Thyroid gland (tissue), 4 donors: ENCODE results near the gene NUFIP1. TPM values are rescaled to one million over a fixed set of nuclear protein-coding genes. Genes with fewer than 3 reads are reported as not detected.

Source experiments
- DNase-seq, 2 donors: peaks; one replicate each; pipeline ENCODE4 v3.0.0-alpha.2; 2019
- H3K27ac ChIP-seq, 3 donors: fragments of 200-600 bp; sonication (generic); 1 replicate in 2 of 3; 2 replicates in 1 of 3; pipeline ENCODE4 v1.5.1; 2016 to 2019; ENCODE audit warnings: mild to moderate bottlenecking in 1 of 3, moderate library complexity in 1 of 3
- H3K27me3 ChIP-seq: fragments of 200-600 bp; sonication (generic); one replicate; pipeline ENCODE4 v1.5.1; 2019
- H3K36me3 ChIP-seq, 2 donors: fragments of 200-600 bp; sonication (generic); one replicate each; pipeline ENCODE4 v1.5.1; 2016 to 2019
- H3K4me1 ChIP-seq, 2 donors: fragments of 200-600 bp; sonication (generic); one replicate each; pipeline ENCODE4 v1.5.1; 2017 to 2019
- H3K4me3 ChIP-seq, 3 donors: fragments of 200-600 bp; sonication (generic); replicated peaks in 1 of 3; 1 replicate in 2 of 3; 2 replicates in 1 of 3; pipeline ENCODE4 v1.5.1; 2016; ENCODE audit warnings: mild to moderate bottlenecking in 1 of 3
- H3K9me3 ChIP-seq: fragments of 200-600 bp; sonication (generic); one replicate; pipeline ENCODE4 v1.5.1; 2017
- CTCF ChIP-seq, 6 experiments: fragments of 200-600 bp in 3 of 6; fragments of 450-650 bp in 3 of 6; sonication (generic) in 3 of 6; IDR thresholded peaks; one replicate each; pipeline ENCODE4 v1.5.1; 2016 to 2019; ENCODE audit warnings: antibody characterized with exemption in 6 of 6, mild to moderate bottlenecking in 2 of 6, inconsistent platforms in 1 of 6, moderate library complexity in 1 of 6
- POLR2A ChIP-seq, 2 donors: fragments of 450-650 bp; IDR thresholded peaks; one replicate each; pipeline ENCODE4 v1.6.1; 2017; ENCODE audit warnings: antibody characterized with exemption in 2 of 2, mild to moderate bottlenecking in 2 of 2, moderate library complexity in 1 of 2
- WGBS, 2 donors: methylation state at CpG; one replicate each; pipeline ENCODE4 v1.1.5; 2017; 5-methylcytosine and 5-hydroxymethylcytosine counted together
- intact Hi-C: fragments of 100-400 bp; cut with DNase I; formaldehyde crosslinking; loops from one replicate; pipeline ENCODE4 v1.15.1; 2023
- small RNA-seq: library from RNA; depleted of rRNA; stranded (forward); fragments of <200 nt; gene quantifications from one replicate; pipeline ENCODE3, GENCODE V24; 2016
- total RNA-seq, 4 donors: library from RNA; depleted of rRNA; stranded (reverse); fragments of >200 nt; gene quantifications; one replicate each; pipeline ENCODE4 v1.2.3, GENCODE V29; 2016

NUFIP1 gene
- total RNA-seq, 4 donors from 2014 or later = 3.2 to 4.3 (median 3.5) TPM

- Histone ChIP-seq H3K4me1 (no peaks in the 10 kb centered on the region), H3K9me3 (no peaks in the 10 kb centered on the region), H3K4me3 (no peak overlapping the region), H3K27me3 (no peaks in the 10 kb centered on the region), H3K36me3 (no peaks in the 10 kb centered on the region), H3K27ac (no peak overlapping the region)
- no peak for DNase-seq
- no peak for TF ChIP-seq POLR2A (IDR thresholded peaks at IDR 0.05)
- no peak for TF ChIP-seq CTCF (IDR thresholded peaks at IDR 0.05)
- WGBS, 2 donors = 55 to 65% methylated on average over 6 of the region's 6 CpGs
- intact Hi-C loops = no loop called here
Measured at GRCh38 chr13:44895264-44895952, 93.9 kb downstream of the NUFIP1 start.

GRCh38 chr13:44894001-44894770 is 95.1 kb downstream of the NUFIP1 start:
- intact Hi-C loops = no loop called here
- no peak for TF ChIP-seq CTCF (IDR thresholded peaks at IDR 0.05)
- no peak for TF ChIP-seq POLR2A (IDR thresholded peaks at IDR 0.05)
- Histone ChIP-seq H3K27ac (no peak overlapping the region), H3K4me3 (no peak overlapping the region), H3K36me3 (no peaks in the 10 kb centered on the region), H3K27me3 (no peaks in the 10 kb centered on the region), H3K4me1 (no peaks in the 10 kb centered on the region), H3K9me3 (no peaks in the 10 kb centered on the region)
- WGBS, 2 donors = 78 to 80% methylated on average over 13 of the region's 13 CpGs
- no peak for DNase-seq

Small RNAs within 50 kb of the gene (small RNA-seq; reads per million reads assigned to genes)
- gene RN7SL49P = 0.66 reads per million

Other genes starting within 250 kb of the NUFIP1 start
- gene GPALPP1, start 67 bp upstream of the NUFIP1 start, total RNA-seq = 10 to 100 TPM; 30.1 to 44.4 (median 35.2) TPM
- 10 to 100 TPM; 15.3 to 22.7 (median 19.6) TPM for gene GTF2F2, start 131.0 kb upstream of the NUFIP1 start, total RNA-seq
- under 1 TPM in 1 of 4 donors, not detected in 3; 0.11 TPM for gene KCTD4, start 211.6 kb upstream of the NUFIP1 start, total RNA-seq